ENCODE results near the gene ZDHHC11B. TPM values are rescaled to one million over a fixed set of nuclear protein-coding genes. Genes with fewer than 3 reads are reported as not detected.

Gene ZDHHC11B
- total RNA-seq, 4 donors from 2014 or later: 1.1 to 18.9 (median 2.4) TPM; not detected in 1

- no peak overlapping the region for H3K27ac ChIP-seq
- TF ChIP-seq POLR2AphosphoS5 (IDR thresholded peaks at IDR 0.05) (no peak), EP300 (IDR thresholded peaks at IDR 0.05; ENCODE audit: low read depth) (no peak), CTCF (IDR thresholded peaks at IDR 0.05) (no peak), POLR2A (IDR thresholded peaks at IDR 0.05) (no peak)
- H3K36me3 ChIP-seq: no peaks in the 10 kb centered on the region
- H3K4me1 ChIP-seq: peaks cover 24 to 30% (median 27%) of the 10 kb centered on the region in 4 donors
- in situ Hi-C loops (cut with MboI; ENCODE audit: low pct_ligation_motif_present in 1 of 4, low pct_unique_long_range_greater_than_20kb in 1 of 4, low sequenced_read_pairs in 3 of 4) (no loop called here), intact Hi-C loops (cut with DNase I; ENCODE audit: low total_unique reads) (no loop called here)
- WGBS, 2 donors (ENCODE audit: low coverage in 1 of 2): 83 to 100% methylated on average over 1 to 8 of the region's 8 CpGs
- H3K9me3 ChIP-seq: no peaks in the 10 kb centered on the region
- no peak for DNase-seq
- H3K4me3 ChIP-seq: no peak overlapping the region
- no peaks in the 10 kb centered on the region for H3K27me3 ChIP-seq
Observed at GRCh38 chr5:761854-762710, 22.4 kb downstream of the ZDHHC11B start.

- no peak for DNase-seq
- H3K9me3 ChIP-seq: no peaks in the 10 kb centered on the region
- WGBS, 2 donors (ENCODE audit: low coverage in 1 of 2): 81% methylated on average over 15 of the region's 15 CpGs; no CpG with 5 or more reads in 1 of the 2 donors
- TF ChIP-seq CTCF (IDR thresholded peaks at IDR 0.05) (no peak), EP300 (IDR thresholded peaks at IDR 0.05; ENCODE audit: low read depth) (no peak), POLR2AphosphoS5 (IDR thresholded peaks at IDR 0.05) (no peak), POLR2A (IDR thresholded peaks at IDR 0.05) (no peak)
- peaks cover 28 to 37% (median 33%) of the 10 kb centered on the region in 4 donors for H3K4me1 ChIP-seq
- no peaks in the 10 kb centered on the region for H3K36me3 ChIP-seq
- H3K4me3 ChIP-seq: no peak overlapping the region
- in situ Hi-C loops (cut with MboI; ENCODE audit: low pct_ligation_motif_present in 1 of 4, low pct_unique_long_range_greater_than_20kb in 1 of 4, low sequenced_read_pairs in 3 of 4): no loop called here
- intact Hi-C loops (cut with DNase I; ENCODE audit: low total_unique reads): no loop called here
- no peak overlapping the region for H3K27ac ChIP-seq
- no peaks in the 10 kb centered on the region for H3K27me3 ChIP-seq
Observed at GRCh38 chr5:761059-761771, 23.3 kb downstream of the ZDHHC11B start.

DNA sequence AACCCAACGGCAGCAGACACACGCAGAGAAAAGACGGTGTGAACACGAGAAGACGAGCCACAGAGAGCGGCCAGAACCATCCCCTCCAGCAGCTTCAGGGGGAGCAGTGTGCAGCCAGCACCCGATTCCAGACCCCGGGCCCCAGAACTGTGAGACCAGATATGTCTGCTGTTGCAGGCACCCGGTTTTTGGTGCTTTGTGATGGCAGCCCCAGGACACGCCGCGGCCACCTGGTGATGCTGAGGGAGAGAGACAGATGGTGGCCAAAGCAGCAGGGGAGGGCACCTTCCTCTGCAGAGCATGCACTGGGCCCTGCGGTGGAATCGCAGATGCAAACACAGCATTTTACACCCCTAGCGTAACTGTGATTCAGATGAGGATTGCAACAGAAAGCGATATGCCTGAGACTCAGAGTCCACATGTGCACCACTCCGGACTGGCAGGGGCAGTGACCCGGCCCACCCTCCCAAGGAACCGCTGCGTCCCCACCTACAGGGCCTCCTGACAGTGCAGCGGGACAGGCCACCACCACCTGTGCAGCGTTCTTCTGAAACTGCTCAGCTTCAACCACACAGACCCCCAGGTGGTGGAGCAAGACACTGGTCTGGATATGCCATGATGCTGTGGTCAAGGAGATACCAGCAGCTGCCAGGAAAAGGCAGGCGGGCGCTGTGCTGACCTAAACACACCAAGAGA is 24.0 kb downstream of the ZDHHC11B start:
- DNase-seq: no peak
- 94 to 100% methylated on average over 5 to 24 of the region's 24 CpGs for WGBS, 2 donors (ENCODE audit: low coverage in 1 of 2)

More for the DNA sequence above, 24.0 kb downstream of the ZDHHC11B start:
- Histone ChIP-seq H3K27ac (no peak overlapping the region), H3K4me3 (no peak overlapping the region), H3K9me3 (no peaks in the 10 kb centered on the region), H3K27me3 (no peaks in the 10 kb centered on the region), H3K4me1 (peaks cover 28 to 38% (median 33%) of the 10 kb centered on the region in 4 donors), H3K36me3 (no peaks in the 10 kb centered on the region)
- no peak for TF ChIP-seq POLR2A (IDR thresholded peaks at IDR 0.05)
- TF ChIP-seq POLR2AphosphoS5 (IDR thresholded peaks at IDR 0.05): no peak
- TF ChIP-seq EP300 (IDR thresholded peaks at IDR 0.05; ENCODE audit: low read depth): no peak
- no peak for TF ChIP-seq CTCF (IDR thresholded peaks at IDR 0.05)
- in situ Hi-C loops (cut with MboI; ENCODE audit: low pct_ligation_motif_present in 1 of 4, low pct_unique_long_range_greater_than_20kb in 1 of 4, low sequenced_read_pairs in 3 of 4) (no loop called here), intact Hi-C loops (cut with DNase I; ENCODE audit: low total_unique reads) (no loop called here)
